ENCODE measurements around the gene OR1F1.
"Not testable (repeated sequence)": the region's sequence is repeated elsewhere in the genome, so short reads cannot be mapped to it uniquely, and the experiment has no call there.

OR1F1 gene

DNA sequence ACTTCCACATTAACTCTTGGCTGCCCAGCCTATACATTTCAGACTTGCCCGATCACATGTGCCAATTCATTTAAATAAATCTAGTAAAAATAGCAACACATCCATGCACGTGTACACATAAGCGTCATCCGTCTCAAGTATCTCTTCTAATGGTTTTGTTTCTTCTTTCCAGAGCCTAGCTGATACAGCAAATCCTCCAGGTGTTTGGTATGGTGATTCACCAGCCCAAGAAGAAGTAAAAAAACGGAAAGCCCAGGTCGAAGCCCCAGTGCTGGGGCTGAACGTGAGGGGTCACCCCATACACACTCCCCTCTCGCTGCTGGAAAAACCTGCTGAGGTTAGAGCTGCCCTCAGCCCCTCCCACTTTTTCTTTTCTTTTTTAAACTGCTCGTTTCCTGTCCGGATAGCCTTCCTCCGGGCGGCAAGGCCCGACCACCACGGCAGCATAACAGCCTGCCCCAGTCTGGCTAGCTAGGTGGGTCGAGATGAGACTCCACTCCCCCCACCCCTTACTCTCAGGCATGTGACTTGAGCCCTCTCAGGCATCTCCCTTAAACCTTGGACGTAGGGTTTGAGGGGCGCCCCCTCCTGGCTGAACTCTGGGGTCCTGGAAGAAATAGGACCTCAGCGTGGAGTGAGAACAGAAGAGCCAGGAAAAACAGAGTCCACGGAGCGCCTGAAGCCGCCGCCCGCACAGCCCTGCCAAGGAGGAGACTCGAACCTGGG lies 13.9 kb upstream of the OR1F1 start:
- DNase-seq (ENCODE audit: low read depth, low spot score): no peak

GRCh38 chr16:3174618-3175148 lies 13.3 kb upstream of the OR1F1 start:
- DNase-seq (ENCODE audit: low read depth, low spot score): no peak

GRCh38 chr16:3175157-3176093 lies 12.6 kb upstream of the OR1F1 start:
- no peak for DNase-seq (ENCODE audit: low read depth, low spot score)

- no peak for DNase-seq (ENCODE audit: low read depth, low spot score)
Measured at GRCh38 chr16:3179651-3180050, 8.4 kb upstream of the OR1F1 start.

- DNase-seq (ENCODE audit: low read depth, low spot score): no peak
Measured at GRCh38 chr16:3180445-3180878, 7.5 kb upstream of the OR1F1 start.

GRCh38 chr16:3182293-3182607 lies 5.8 kb upstream of the OR1F1 start:
- not testable (repeated sequence) for DNase-seq (ENCODE audit: low read depth, low spot score)

DNA sequence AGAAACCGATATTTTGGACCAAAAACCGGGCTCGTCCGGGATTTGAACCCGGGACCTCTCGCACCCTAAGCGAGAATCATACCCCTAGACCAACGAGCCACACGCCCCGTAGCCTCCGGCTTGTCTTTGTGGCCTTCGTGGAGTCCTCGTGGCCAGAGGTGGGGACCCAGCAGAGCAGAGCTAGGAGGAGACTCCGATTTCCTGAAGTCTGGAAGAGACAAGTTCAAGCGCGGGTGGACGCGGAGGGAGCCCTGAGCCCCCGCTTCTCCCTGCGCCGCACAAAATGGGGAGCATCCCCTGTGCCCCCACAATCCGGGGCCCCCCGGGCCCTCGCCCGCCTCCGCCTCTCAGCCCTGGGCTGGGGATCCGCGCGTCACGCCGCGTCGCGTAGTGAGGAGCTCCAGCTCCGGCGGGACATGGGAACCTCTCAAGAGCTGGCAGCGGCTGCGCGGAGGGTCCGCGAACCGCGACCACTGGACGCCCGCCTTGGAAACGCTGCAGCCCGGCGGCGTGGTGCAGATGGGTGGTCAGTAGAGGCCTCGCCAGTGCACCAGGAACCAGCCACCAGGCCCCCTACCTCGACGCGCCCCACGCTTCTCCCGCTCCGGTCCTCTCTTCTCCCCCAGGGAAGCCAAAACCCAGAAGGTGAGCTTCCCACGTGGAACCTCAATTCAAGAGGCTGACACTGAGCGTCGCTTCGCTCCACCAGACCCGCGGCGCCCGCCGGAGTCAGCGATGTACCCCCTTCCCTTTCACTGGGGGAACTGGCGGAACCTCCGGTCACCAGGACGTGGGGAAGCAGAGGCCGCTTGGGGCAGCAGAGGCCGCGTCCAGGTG lies 5.2 kb upstream of the OR1F1 start:
- DNase-seq (ENCODE audit: low read depth, low spot score): no peak

DNA sequence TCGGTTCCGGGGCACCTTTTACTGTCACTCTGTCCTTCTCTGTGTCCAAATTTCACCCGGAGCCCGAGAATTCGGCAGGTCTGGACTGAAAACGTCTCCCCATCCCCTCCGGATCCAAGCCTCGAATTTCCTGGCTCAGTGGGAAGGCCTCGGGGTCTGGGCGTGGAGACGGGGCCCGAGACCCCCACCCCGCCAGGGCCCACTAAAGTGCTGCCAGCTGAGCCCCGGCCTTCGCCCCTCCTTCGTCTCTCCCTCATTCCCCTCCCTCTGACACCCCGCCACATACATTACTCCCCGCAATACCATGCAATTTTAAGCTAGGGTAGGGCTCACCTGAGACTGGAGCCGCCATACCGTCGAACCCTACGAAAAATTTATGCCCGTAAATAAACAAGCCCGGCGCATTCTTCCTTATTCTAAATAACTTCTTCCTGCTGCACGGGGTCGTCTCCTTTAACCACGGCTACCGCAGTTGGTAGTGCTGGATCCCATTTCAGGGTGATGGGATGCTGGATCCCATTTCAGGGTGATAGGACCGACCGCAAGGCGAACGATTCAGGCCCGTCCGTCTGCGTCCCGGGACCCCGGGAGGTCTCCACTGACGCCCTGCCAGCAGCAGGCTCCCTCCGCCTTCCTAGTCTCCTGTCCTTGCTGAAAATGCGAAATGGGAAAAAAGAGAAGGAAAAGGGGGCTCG lies 4.4 kb upstream of the OR1F1 start:
- no peak for DNase-seq (ENCODE audit: low read depth, low spot score)

DNA sequence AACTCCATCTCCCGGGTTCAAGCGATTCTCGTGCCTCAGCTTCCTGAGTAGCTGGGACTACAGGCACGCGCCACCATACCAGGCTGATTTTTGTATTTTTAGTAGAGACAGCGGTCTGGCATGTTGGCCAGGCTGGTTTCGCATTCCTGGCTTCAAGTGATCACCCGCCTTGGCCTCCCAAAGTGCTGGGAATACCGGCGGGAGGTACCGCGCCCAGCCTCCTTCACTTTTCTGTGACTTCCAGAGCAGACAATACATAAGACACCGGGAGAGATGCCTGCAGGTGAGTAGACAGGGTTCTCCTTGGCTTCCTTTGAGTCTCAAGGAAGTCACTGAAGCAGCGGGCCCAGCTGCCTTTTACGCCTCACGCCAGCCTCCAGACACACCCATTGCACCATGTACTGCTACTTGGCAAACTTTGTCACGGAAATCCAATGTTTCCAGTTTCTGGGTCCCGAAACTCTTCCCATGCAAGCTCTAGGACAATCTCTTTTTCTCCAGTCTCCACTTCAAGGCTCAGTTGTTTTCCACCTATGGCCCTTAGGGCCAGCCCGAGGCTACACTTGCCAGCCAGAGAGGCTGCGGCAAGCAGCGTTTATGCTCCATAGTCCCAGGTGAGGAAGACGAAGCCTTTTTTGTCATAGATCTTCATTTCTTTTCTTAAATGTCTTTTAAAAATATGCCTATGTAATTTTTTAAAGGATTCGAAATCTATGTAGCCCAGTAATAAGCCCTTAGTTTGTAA lies 886 bp upstream of the OR1F1 start:
- DNase-seq (ENCODE audit: low read depth, low spot score): no peak

DNA sequence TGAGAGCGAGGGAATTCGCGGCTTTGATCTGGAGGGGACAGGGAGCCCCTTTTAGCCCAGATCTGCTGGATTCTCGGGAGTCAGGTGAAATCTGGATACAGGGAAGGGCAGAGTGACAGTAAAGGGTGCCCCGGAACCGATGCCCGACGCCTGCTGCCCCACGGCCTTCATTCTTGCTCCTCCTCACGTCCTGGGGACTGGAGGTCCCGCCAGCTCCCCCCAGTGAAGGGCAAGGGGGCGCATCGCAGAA lies 596 bp downstream of the OR1F1 start:
- DNase-seq (ENCODE audit: low read depth, low spot score): no peak

- no peak for DNase-seq (ENCODE audit: low read depth, low spot score)
Measured at GRCh38 chr16:3188925-3189825, 1.2 kb downstream of the OR1F1 start.

DNA sequence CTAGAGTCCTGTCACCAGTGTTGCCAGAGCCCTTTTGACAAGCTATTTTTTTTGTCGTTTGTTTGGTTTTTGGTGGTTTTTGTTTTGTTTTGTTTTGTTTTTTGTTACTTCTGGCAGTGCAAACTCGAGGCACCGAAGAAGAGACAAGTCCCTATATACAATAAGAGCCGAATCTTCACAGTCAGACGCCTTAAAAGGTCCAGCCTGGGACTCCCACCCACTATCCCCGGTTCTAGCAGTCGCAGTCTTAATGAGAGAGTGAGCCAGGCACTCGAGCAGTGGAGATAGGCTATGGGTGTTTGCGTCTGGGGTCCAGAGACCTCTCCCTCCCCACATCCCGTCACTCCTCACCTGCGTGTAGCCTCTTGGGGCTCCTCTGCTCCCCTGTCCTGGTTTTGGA lies 1.9 kb downstream of the OR1F1 start:
- no peak for DNase-seq (ENCODE audit: low read depth, low spot score)

- DNase-seq (ENCODE audit: low read depth, low spot score): no peak
Measured at GRCh38 chr16:3190949-3191353, 2.9 kb downstream of the OR1F1 start.

GRCh38 chr16:3192476-3193019 lies 4.5 kb downstream of the OR1F1 start:
- DNase-seq (ENCODE audit: low read depth, low spot score): no peak

DNA sequence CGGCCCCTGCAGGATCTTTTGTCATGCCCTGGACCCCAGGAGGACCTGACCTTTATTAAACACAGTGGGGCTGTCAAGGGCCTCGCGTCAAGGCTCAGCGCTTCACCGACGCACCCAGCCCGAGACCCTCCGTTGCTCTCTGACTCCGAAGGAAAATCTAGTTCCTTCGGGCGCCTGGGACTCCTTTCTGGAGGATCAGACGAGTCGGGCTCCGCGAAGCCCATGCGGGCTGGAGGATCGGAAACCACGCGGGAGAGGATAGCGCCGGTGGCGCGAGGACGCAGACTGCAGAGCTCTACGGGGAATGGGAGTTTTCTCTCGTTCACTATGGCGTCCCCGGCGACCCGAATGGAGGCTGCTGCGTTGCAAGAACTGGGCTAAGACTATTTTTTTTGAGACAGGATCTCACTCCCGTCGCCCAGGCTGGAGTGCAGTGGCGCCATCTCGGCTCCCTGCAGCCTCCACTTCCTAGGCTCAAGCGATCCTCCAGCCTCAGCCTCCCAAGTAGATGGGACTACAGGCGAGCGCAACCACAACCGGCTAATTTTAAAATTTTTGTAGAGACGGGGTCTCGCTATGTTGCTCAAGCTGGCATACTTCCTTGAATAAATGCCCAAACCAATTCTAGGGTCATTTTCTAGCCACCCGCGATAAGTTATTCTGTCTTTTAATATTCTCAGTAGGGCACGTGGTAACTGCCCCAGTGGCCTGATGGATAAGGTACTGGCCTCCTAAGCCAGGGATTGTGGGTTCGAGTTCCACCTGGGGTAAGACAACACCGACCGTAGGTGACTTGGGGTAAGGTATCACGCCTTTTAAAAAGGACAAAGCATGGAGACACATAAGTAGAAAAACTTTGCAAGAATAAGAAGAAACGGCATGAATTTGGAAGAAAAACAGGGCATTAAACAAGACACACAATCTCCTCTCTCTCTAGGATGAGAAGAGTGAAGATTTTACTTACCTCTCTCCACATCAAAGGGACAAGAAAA lies 5.5 kb downstream of the OR1F1 start:
- no peak for DNase-seq (ENCODE audit: low read depth, low spot score)

GRCh38 chr16:3194792-3195191 lies 6.8 kb downstream of the OR1F1 start:
- no peak for DNase-seq (ENCODE audit: low read depth, low spot score)

- DNase-seq (ENCODE audit: low read depth, low spot score): no peak
Measured at GRCh38 chr16:3195975-3196374, 8.0 kb downstream of the OR1F1 start.

- not testable (repeated sequence) for DNase-seq (ENCODE audit: low read depth, low spot score)
Measured at GRCh38 chr16:3197694-3198333, 9.8 kb downstream of the OR1F1 start.
